Left renal pelvis (tissue), 4 donors: ENCODE results near the gene ABHD2. TPM values are rescaled to one million over a fixed set of nuclear protein-coding genes. Genes with fewer than 3 reads are reported as not detected.

Experiments used
- DNase-seq, 4 donors: peaks; one replicate each; pipeline ENCODE4 v3.0.0-alpha.2; 2013; ENCODE audit warnings: low read depth in 4 of 4, low spot score in 3 of 4
- polyA plus RNA-seq, 4 donors: library from polyadenylated mRNA; unstranded; fragments of 120-200 nt; gene quantifications; one replicate each; pipeline ENCODE4 v1.2.1, GENCODE V29; 2013; ENCODE audit not compliant: insufficient read length in 4 of 4

The ABHD2 gene
- polyA plus RNA-seq, 4 donors = 28.2 to 40.0 (median 29.6) TPM

DNA sequence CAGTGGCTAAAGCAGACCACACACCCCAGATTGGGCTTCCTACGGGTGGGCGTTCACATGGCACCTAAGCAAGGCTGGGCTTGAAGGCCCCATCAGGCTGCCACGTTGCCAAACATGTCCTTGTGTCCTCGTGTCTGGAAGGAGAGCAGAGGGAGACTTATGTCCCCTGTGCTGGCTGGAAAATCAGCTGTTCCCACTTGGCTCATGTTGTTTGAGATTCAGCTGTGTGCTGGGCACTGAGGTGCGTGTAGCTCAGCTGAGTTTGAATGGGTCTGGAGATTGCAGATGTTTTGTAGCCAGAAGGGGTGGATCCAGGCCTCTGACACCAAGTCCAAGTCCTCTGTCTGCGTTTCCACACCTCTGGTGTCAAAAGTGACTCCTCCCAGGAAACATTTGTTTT is 98.5 kb downstream of the ABHD2 start:
- DNase-seq = no peak

DNA sequence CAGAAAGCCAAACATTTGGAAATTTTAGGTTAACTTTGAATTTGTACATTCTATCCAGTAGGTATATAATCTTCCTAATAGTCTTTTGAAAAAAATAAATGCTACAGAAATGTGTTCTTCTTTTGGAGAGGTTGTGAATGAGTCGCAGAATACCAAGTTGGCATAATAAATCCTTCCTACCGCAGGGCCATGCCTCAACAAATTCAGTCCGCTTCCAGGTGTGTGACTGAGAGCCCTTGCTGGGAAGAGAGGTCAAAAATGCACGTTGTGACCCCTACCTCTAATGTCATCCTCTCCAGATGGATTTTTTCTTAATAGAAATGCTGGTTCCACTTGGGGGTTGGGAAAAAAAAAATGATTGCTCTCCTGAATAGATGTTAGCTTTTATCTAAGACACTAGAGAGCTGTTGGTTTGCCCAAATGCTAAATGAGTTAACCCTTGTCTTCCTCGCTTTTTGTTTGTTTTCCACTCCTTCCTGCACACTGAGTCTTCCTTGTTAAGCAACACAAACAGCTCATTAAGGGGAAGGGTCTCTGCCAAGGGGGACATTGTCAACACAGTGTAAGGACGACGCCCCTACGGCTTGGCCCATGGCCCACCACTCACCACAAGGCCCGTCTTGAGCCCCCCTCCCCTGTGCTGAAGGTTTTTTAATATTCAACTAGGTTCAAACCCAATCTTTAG is 99.2 kb downstream of the ABHD2 start:
- no peak for DNase-seq

DNA sequence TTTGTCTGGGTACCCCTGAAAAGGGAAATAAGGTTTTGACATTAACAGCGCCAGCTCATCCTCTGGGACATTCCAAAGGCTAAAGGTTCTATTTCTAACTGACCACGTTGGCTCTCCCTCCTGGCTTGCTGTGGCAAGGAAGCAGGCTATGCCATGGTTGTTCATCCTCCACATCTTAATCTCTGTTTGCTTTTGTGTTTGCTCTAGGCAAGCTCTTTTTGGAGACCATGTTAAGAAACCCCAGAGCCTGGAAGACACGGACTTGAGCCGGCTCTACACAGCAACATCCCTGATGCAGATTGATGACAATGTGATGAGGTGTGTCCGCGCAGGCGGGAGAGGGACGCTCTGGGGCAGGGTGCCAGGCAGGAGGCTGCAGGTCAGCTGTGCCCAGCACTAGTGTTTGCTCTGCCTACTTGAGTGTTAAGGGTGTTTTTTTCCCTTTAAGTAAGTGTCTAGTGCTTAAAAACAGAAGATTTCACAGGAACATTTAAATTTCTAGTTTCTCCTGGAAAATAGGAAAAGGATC is 99.8 kb downstream of the ABHD2 start:
- no peak for DNase-seq

DNA sequence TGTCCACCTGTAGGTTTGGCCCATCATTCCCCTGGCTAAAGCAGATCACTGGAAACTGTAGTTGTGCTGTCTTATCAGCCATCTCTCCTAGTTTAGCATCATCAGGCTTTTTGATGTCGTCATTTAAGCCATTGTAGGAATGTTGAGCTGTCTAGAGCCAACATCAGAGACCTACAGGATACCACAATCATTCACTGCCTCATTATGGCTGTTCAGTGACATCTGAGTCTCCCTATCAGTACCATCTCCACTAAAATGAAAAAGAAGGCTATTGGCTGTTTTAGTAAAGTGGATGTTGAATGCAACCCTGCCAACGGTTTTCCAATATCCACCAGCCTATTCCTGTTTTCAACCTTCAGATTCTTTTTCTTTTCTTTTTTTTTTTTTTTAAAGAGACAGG is 103.9 kb downstream of the ABHD2 start:
- no peak for DNase-seq

DNA sequence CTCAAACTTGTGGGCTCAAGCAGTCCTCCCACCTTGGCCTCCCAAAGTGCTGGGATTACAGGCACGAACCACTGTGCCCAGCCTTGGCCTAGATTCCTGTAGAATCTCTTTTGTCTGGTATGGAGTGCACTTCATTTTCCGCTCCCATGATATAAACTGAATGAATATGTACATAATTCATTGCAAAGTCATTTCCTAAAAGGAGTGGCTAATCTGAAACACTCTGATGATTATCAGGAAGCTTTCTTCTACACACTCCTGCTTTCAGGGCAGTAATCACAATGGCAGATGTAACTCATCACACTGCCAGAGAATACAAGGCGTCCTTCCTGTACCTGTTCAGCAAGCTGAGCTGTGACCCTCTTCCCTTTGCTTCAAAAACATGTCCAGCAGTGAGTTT is 104.5 kb downstream of the ABHD2 start:
- no peak for DNase-seq

DNA sequence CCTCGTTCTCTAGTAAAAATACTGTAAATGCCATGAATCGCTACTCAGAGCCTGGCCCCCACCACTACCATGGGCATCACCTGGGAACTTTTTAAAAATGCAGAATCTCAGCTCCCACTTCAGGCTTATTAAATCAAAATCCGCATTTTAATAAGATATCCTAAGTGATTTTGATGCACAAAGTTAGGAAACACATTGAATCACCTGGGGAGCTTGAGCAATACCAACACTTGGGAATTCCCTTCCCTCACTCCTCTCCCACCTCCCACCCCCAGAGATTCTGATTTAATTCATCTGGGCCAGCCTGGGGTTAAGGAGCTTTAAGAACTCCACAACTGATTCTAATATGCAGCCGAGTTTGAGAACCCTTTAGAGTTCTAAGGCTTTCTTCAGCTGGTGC is 106.4 kb downstream of the ABHD2 start:
- DNase-seq = no peak

DNA sequence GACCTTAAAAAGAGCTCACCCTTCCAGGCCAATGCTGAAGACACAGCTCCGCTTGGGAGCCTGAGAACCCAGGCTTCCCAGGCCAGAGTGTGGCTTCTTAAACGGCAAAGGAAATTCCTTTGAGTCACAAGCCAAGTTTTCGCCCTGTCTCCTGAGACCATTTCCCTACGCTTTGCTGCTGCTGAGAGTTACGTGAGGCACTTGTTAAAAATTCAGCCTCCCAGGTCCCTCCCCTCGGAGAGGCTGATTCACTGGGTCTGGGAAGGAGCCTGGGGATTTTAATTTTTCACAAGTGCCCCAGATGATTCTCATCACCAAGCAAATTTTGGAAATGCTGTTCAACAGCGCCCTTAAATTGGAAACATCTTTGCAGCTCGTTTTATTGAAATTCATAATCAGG is 107.6 kb downstream of the ABHD2 start:
- DNase-seq = no peak

DNA sequence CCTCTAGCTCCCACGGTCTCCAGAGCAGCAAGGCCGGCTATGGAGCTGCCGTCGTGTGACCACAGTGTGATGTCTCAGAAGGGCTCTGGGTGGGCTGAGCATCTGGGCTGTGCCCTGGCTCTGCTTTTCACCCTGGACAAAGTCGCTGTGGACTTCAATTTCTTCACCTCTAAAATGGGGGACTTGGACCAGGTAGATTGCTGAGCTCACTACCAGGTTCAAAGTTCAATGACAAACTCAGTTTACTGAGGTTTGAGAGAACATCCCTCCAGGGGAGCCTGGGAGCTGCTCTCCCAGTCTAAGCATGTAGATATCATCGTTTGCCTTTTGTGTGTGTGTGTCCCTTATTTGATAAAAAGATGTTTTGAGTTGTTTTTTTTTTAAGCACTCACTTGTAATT is 108.0 kb downstream of the ABHD2 start:
- no peak for DNase-seq

DNA sequence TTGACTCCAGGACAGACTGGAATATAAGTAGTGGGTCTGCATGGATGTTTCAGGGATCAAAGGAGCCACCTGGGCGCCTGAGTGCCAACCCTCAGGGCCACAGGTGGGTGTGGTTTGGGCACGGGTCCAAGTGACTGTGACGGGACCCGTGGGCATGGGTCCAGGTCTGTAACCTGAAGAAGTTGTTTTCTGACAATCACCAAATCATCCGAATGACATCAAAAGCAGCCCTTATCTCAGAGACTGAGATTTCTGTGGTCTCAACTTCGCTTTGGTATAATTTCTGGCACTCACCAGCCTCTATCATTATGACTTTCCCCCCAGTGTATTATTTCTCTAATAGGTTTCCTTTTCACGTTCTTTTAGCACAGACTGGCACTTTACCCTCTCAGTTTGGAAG is 108.7 kb downstream of the ABHD2 start:
- no peak for DNase-seq

DNA sequence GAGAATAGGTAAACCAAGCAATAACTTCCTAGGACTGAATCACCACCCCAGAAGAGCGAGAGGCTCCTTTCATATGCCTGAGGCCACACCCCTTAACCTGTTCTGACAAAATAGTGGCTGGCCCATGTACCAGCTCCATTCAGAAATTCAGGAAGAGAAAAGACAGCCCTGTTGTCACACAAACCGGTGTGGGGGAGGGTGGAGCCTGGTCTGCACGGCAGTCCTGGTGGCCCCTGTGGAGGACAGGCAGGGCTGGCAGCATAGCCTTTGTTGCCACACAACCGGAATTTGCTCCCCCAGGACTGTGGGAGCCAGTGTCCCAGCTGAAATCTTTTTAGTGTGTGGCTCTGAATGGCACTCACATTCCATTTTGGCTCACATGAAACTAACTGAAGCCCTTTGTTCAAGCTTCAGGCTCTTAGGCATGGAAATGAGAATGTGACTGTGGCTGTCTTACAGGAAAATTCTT is 109.3 kb downstream of the ABHD2 start:
- DNase-seq = peak in 1 of 4 donors; percentile 11

DNA sequence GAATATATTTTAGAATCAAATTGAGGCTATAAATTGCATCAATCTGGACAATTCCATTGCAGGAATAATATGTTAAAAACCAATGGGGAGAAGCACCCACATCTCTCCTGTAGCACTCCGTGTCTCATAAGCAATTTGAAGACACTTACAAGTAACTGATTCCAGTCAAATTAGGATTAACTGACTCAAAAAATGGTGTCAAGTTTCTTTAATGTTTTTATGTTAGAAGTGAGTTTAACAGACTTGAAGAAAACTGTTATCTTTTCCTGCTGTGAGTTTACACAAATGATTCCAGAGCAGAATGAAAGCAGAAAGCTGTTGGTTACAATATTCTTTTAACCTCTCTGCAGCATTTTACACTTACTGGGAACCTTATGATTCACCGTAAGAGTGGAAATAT is 109.9 kb downstream of the ABHD2 start:
- no peak for DNase-seq

DNA sequence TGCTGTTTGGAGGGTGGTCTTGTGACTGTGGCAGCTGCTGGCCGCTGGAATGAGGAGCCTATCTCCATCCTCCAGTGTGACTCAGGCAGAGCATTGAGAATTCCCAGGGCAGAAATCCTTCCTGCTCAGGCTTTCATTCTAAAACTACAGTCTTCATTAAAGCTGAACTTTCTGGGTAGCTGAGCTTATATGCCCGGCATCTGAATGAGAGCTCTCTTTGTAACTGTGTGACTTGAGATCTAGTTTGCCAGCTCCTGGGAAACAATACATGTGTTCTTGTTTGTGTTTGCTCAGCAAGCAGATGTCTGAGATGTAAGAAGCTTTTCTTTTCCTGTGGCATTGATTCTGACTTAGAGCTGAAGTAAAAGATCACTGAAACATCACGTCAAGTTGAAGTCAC is 110.7 kb downstream of the ABHD2 start:
- DNase-seq = no peak

DNA sequence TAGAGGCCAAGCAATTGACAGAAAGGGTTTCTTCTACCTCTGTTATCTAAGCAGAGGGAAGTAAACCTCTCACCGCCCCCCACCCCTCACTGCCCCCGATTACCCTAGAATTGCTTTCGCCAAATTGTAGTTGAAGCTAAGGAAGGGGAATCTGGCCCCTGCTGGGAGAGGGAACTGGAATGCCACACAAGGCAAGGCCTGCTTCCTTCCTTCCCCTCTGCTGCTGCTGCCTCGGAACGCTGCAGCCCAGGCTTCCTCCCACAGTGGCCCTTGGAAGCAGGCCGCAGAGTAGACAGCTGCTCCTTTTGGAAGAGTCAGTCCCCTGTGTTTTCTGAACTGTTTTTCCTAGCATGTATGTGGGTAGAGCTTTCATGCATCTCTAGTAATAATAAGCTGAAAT is 111.5 kb downstream of the ABHD2 start:
- no peak for DNase-seq

DNA sequence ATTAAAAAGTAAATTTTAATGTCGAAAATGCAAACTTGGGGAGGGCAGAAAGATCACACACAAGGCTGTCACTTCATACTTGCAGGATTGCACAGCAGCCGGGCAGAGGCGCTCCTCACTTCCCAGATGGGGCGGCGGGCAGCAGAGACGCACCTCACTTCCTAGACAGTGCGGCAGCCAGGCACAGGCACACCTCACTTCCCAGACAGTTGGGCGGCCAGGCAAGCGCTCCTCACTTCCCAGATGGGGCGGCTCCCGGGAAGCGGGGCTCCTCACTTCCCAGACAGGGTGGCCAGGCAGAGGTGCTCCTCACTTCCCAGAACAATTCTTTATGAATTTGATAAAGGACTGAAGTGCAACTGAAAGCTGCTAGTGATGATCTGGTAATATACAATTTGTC is 111.9 kb downstream of the ABHD2 start:
- DNase-seq = no peak

DNA sequence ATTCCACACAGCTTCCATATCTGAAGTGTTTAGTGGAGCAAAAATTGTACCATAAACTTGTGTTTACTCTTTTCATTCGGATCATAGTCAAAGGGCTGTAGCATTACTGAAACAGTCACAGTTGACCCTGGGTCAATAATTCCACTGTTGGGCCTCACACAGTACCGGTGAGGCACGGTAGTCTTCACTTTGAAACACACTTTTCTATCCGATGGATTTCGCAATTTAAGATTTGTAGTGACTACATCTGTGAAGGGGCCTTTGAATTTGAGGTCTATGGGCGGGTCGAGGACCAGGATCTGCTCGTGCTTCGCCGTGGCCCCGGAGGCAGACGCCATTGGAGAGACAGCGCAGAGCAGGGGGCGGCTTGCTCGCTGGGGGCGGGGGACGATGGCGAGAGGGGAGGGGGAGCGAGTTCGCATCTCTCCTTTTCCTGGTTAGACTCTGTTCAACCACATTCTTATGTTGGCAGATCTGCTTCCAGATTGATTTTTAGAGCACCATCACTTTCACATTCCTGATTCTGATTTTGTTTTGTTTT is 113.3 kb downstream of the ABHD2 start:
- DNase-seq = no peak

DNA sequence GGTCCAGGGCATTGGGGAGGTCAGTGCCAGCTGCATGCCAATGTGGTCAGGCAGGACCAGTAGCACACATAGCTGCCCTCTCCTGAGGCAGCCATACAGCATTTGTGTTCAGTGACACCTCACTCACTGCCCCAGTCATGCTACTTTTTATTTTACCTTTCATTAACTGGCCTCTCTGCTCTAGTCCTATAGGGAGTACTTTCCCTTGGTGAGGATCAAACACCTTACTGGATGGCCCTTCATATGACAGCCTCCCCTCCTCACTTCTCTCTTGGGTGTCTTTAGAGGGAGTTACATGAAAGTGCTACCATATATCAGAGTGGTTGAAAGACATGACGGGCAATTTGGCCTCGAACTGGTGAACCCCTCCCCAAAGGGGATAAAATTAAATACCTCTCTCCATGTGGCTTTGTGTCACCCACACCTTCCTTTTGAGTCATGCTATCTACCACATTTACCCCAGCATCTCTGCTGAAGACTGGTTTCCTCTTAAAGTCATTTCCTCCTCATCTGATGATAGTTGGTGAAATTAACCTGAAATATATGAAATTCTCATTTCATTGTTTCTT is 115.5 kb downstream of the ABHD2 start:
- no peak for DNase-seq

DNA sequence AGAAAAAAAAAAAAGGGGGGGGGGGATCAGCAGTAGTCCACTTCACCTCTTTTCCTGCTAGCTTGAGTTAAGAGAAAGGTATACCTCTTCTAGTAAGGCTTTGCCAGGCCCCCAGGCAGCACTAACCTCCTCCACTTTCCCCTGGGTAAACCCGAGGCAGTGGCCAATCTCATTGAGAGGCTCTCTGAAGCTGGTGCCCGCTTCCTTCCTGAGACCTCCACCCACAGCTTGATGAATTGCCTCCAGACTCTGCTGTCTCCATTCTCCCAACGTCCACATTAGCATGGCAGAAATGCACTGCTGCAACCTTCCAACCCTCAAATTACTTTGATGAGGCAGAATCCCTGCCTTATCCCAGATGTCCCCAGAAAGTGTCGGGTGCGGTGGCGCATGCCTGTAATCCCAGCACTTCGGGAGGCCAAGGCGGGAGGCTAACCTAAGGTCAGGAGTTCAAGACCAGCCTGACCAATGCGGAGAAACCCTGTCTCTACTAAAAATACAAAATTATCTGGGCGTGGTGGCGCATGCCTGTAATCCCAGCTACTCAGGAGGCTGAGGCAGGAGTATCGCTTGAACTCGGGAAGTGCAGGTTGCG is 117.8 kb downstream of the ABHD2 start:
- no peak for DNase-seq

DNA sequence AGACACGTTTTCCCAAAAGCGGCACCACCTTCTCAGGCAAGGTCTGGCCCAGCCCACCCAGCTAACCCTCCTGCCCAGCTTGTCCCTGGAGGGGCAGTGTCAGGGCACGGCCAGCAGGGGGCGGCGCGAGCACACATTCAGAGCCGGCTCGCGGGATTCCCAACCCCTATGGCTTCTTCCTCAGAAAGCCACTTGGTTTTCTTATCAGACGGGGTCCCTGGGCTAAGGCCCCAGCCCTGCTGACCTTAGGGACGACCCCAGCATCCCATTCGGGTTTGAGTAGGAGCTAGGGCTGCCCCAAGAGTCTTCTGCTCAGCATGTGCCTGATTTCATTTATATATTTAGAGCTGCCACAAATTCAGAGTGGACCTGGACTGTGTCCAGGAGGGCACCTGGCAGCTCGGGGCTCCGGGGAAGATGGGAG is 118.7 kb downstream of the ABHD2 start:
- peak; percentile 18 to 31 (median 24) for DNase-seq

DNA sequence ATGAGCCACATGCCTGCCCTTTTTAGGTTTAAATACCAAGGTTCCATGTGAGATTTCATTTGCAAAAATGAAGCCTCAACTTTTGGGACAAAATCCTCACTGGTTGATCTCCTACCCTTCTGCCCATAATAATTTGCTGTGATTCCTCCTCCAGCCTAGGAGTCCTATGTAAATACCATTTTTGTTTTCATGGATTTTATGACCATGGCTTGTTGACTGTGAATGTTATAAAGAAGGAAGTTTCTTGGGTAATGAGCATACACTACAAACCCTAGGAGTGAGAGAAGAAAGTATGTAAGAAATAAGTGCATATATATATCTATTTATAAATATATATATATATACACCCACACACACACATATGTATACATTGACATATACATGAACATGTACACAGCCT is 120.0 kb downstream of the ABHD2 start:
- DNase-seq = no peak

DNA sequence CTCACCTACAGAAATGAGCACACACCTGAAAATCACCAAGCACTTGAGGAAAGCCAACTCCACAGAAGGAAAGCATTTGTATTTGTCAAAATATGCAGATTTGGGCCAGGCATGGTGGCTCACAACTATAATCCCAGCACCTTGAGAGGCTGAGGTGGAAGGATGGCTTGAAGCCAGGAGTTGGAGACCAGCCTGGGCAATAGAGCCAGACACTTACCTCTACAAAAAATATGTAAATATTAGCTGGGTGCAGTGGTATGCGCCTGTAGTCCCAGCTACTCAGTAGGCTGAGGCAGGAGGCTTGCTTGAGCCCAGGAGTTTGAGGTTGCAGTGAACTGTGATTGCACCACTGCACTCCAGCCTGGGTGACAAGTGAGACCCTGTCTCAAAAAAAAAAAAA is 120.8 kb downstream of the ABHD2 start:
- no peak for DNase-seq

DNA sequence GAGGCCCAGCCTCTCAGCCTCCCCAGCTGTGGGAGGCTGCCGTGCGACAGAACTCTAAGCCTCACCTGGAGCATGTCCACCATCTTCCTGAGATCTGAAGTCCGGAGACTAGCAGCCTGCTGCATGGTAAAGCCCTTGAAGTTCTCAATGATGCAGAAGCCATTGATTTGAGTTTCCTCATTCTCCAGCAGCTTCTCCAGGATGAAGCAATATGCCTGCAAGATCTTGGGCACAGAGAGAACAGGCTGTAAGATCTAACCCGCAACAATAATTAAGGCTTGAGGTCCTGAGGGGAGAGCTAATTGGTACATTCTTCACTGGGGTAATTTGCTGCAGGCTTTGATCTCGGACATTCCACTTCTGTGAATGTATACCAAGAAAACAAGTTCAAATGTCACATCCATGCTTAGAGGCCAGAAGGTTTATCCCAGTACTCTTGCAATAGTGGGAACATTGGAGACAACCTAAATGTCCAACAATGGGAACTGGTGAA is 123.5 kb downstream of the ABHD2 start:
- DNase-seq = no peak

DNA sequence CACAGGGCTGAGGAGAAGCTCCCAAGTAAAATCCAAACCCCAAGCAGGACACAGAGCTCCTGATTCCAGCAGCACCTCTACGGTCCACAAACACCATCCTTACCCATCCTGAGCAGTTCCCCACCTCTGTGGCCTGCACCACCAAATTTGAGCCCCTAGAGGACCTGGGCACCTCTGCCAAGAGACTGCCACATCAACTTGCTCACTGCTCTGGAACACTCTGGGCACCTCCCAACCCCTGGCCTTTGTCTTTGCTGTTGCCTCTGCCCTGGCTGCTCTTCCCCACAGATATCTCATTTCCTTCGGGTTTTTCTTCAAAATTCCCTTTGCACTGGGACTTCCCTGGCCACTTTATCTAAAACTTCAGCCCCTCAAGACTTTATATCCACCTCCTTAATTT is 127.4 kb downstream of the ABHD2 start:
- DNase-seq = no peak
